ENCODE results near the gene PCDHGB3. TPM values are rescaled to one million over a fixed set of nuclear protein-coding genes. Genes with fewer than 3 reads are reported as not detected.
A peak's percentile ranks its signal among the peaks of the same experiment; 100 is the strongest.

Gene PCDHGB3
- total RNA-seq, 1 donor from 2014 or later: 0.19 TPM

DNA sequence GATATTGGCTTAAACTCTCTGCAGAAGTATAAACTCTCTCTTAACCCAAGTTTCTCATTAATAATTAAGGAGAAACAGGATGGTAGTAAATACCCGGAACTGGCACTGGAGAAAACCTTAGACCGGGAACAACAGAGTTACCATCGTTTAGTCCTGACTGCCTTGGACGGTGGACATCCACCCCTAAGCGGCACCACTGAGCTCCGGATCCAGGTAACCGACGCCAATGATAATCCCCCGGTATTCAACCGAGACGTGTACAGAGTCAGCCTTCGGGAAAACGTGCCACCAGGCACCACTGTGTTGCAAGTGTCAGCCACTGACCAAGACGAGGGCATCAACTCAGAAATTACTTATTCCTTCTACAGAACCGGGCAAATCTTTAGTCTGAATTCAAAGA lies 28.6 kb downstream of the PCDHGB3 start:
- no peaks in the 10 kb centered on the region for H3K4me1 Mint-ChIP-seq (ENCODE audit: unreplicated experiment)
- TF ChIP-seq, protein P1, sequence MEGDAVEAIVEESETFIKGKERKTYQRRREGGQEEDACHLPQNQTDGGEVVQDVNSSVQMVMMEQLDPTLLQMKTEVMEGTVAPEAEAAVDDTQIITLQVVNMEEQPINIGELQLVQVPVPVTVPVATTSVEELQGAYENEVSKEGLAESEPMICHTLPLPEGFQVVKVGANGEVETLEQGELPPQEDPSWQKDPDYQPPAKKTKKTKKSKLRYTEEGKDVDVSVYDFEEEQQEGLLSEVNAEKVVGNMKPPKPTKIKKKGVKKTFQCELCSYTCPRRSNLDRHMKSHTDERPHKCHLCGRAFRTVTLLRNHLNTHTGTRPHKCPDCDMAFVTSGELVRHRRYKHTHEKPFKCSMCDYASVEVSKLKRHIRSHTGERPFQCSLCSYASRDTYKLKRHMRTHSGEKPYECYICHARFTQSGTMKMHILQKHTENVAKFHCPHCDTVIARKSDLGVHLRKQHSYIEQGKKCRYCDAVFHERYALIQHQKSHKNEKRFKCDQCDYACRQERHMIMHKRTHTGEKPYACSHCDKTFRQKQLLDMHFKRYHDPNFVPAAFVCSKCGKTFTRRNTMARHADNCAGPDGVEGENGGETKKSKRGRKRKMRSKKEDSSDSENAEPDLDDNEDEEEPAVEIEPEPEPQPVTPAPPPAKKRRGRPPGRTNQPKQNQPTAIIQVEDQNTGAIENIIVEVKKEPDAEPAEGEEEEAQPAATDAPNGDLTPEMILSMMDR (IDR thresholded peaks at IDR 0.05): no peak
- DNase-seq (ENCODE audit: extremely low spot score, unreplicated experiment): no peak
- H3K27me3 Mint-ChIP-seq (ENCODE audit: unreplicated experiment): no peaks in the 10 kb centered on the region
- peaks cover 7% of the 10 kb centered on the region for H3K36me3 Mint-ChIP-seq (ENCODE audit: unreplicated experiment)
- no peak overlapping the region for H3K4me3 Mint-ChIP-seq (ENCODE audit: unreplicated experiment)
- no peak overlapping the region for H3K27ac Mint-ChIP-seq (ENCODE audit: unreplicated experiment)
- peaks cover 12% of the 10 kb centered on the region for H3K9me3 Mint-ChIP-seq (ENCODE audit: unreplicated experiment)

- no peaks in the 10 kb centered on the region for H3K27me3 Mint-ChIP-seq (ENCODE audit: unreplicated experiment)
- H3K36me3 Mint-ChIP-seq (ENCODE audit: unreplicated experiment): peaks cover 4% of the 10 kb centered on the region
- H3K4me1 Mint-ChIP-seq (ENCODE audit: unreplicated experiment): no peaks in the 10 kb centered on the region
- no peak for DNase-seq (ENCODE audit: extremely low spot score, unreplicated experiment)
- H3K27ac Mint-ChIP-seq (ENCODE audit: unreplicated experiment): no peak overlapping the region
- no peak overlapping the region for H3K4me3 Mint-ChIP-seq (ENCODE audit: unreplicated experiment)
- peaks cover 11% of the 10 kb centered on the region for H3K9me3 Mint-ChIP-seq (ENCODE audit: unreplicated experiment)
- TF ChIP-seq, protein P1 (IDR thresholded peaks at IDR 0.05): no peak
Measured at GRCh38 chr5:141399555-141400258, 29.7 kb downstream of the PCDHGB3 start.

DNA sequence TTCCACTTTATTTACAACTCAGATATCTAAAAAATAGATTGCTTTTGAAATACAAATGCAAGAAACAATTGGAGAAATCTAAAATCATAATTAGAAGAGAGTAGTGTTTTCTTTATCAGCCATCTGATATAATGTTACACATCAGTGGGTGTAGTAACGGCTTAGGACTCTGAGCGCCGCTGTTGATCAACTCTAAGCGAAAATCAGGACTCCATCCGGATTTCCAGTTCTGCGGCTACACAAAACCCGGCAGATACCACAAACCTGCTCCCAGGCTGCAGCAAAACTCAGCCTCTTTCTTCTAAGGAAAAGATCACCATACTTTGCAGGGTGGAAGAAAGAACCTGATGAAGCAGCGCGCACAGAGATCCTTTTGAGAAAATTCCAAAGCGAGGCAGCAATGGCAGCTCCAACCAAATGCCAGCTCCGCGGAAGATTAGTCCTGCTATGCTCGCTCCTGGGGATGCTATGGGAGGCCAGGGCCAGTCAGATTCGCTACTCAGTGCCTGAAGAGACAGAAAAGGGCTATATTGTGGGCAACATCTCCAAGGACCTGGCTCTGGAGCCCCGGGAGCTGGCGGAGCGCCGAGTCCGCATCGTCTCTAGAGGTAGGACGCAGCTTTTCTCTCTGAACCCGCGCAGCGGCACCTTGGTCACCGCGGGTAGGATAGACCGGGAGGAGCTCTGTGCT lies 32.7 kb downstream of the PCDHGB3 start, which contains the start of gene PCDHGA9:
PCDHGA9 (plus strand) TSS at position 226 of the 691 bp plus-strand sequence; CDS start at position 401, 175 bp downstream.
- Mint-ChIP-seq H3K27ac (ENCODE audit: unreplicated experiment) (no peak within 1 kb of the TSS), H3K27me3 (ENCODE audit: unreplicated experiment) (no peaks in the 10 kb centered on the region), H3K9me3 (ENCODE audit: unreplicated experiment) (peaks cover 11% of the 10 kb centered on the region), H3K36me3 (ENCODE audit: unreplicated experiment) (peaks cover 9% of the 10 kb centered on the region), H3K4me1 (ENCODE audit: unreplicated experiment) (peaks cover 2% of the 10 kb centered on the region), H3K4me3 (ENCODE audit: unreplicated experiment) (no peak within 1 kb of the TSS)
- DNase-seq (ENCODE audit: extremely low spot score, unreplicated experiment): no peak
- TF ChIP-seq, protein P1 (IDR thresholded peaks at IDR 0.05): peak; percentile 27

DNA sequence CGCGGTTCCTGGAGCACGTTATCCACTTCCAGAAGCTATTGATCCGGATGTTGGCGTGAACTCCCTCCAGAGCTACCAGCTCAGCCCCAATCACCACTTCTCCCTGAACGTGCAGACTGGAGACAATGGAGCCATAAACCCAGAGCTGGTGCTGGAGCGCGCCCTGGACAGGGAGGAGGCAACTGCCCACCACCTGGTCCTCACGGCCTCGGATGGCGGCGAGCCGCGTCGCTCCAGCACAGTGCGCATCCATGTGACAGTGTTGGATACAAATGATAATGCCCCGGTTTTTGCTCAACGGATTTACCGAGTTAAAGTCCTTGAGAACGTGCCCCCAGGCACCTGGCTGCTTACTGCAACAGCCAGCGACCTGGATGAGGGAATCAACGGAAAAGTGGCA lies 33.3 kb downstream of the PCDHGB3 start:
- TF ChIP-seq, protein P1 (IDR thresholded peaks at IDR 0.05): no peak
- no peak overlapping the region for H3K27ac Mint-ChIP-seq (ENCODE audit: unreplicated experiment)
- peaks cover 15% of the 10 kb centered on the region for H3K36me3 Mint-ChIP-seq (ENCODE audit: unreplicated experiment)
- H3K4me3 Mint-ChIP-seq (ENCODE audit: unreplicated experiment): no peak overlapping the region
- H3K9me3 Mint-ChIP-seq (ENCODE audit: unreplicated experiment): peaks cover 14% of the 10 kb centered on the region
- peaks cover 7% of the 10 kb centered on the region for H3K4me1 Mint-ChIP-seq (ENCODE audit: unreplicated experiment)
- no peak for DNase-seq (ENCODE audit: extremely low spot score, unreplicated experiment)
- no peaks in the 10 kb centered on the region for H3K27me3 Mint-ChIP-seq (ENCODE audit: unreplicated experiment)
